ENCODE measurements around the gene TIGD3. TPM values are rescaled to one million over a fixed set of nuclear protein-coding genes. Genes with fewer than 3 reads are reported as not detected.

TIGD3 gene
- total and polyA plus RNA-seq, 2 of the 13 experiments (the other 11 are each of a cell fraction or from before 2014, with no cell fraction given), result 0.49 to 4.9 TPM

- TF ChIP-seq MTA1 (CRISPR knock-in tag; IDR thresholded peaks at IDR 0.05; ENCODE audit: borderline replicate concordance), result peak; percentile 96
- TF ChIP-seq ZNF513 (CRISPR knock-in tag; conservative IDR thresholded peaks at IDR 0.05), result no peak
- peak; percentile 99 for TF ChIP-seq TBX2 (CRISPR knock-in tag; IDR thresholded peaks at IDR 0.05; ENCODE audit: borderline replicate concordance)
- TF ChIP-seq ZNF543 (CRISPR knock-in tag; IDR thresholded peaks at IDR 0.05), result peak; percentile 89
- TF ChIP-seq ZNF512 (CRISPR knock-in tag; IDR thresholded peaks at IDR 0.05), result no peak
- TF ChIP-seq CENPX (CRISPR knock-in tag; IDR thresholded peaks at IDR 0.05), result no peak
- no peak for TF ChIP-seq ZNF251 (CRISPR knock-in tag; IDR thresholded peaks at IDR 0.05)
- peak; percentile 78 for TF ChIP-seq U2AF1 (optimal IDR thresholded peaks at IDR 0.05; ENCODE audit: low read depth, low read length)
- TF ChIP-seq ZC3H4 (CRISPR knock-in tag; IDR thresholded peaks at IDR 0.05; ENCODE audit: borderline replicate concordance), result peak; percentile 80
- 0 out of 2 replicates have a peak, but pooled peaks have one; percentile 79 for TF ChIP-seq NFATC3 (CRISPR knock-in tag; IDR thresholded peaks at IDR 0.05)
- peak; percentile 65 for TF ChIP-seq AGO1 (IDR thresholded peaks at IDR 0.05; ENCODE audit: low read depth, low read length, poor library complexity, severe bottlenecking)
- peak; percentile 93 for TF ChIP-seq MYPOP (CRISPR knock-in tag; IDR thresholded peaks at IDR 0.05)
- peak; percentile 81 for TF ChIP-seq POLR2G (IDR thresholded peaks at IDR 0.05; ENCODE audit: low read depth, low read length)
- no peak; the same call in 1 of the 2 replicates for TF ChIP-seq ZNF570 (CRISPR knock-in tag; IDR thresholded peaks at IDR 0.05; ENCODE audit: borderline replicate concordance)
- no peak for TF ChIP-seq SSRP1 (CRISPR knock-in tag; IDR thresholded peaks at IDR 0.05)
- TF ChIP-seq FIP1L1 (IDR thresholded peaks at IDR 0.05; ENCODE audit: borderline replicate concordance, insufficient read depth, low read depth, low read length), result no peak
- TF ChIP-seq MED8 (CRISPR knock-in tag; IDR thresholded peaks at IDR 0.05; ENCODE audit: insufficient replicate concordance), result peak; percentile 91
- peak; percentile 81 for TF ChIP-seq SPEN (CRISPR knock-in tag; IDR thresholded peaks at IDR 0.05; ENCODE audit: low read depth)
- TF ChIP-seq NFKBIZ (CRISPR knock-in tag; IDR thresholded peaks at IDR 0.05), result peak; percentile 91; the same call in 1 of the 2 replicates
- TF ChIP-seq ZNF10 (CRISPR knock-in tag; IDR thresholded peaks at IDR 0.05; ENCODE audit: borderline replicate concordance, low read depth), result no peak
- TF ChIP-seq ZNF557 (CRISPR knock-in tag; IDR thresholded peaks at IDR 0.05), result no peak
- TF ChIP-seq ZNF562 (CRISPR knock-in tag; IDR thresholded peaks at IDR 0.05; ENCODE audit: borderline replicate concordance), result no peak
- no peak for TF ChIP-seq GMEB2 (CRISPR knock-in tag; IDR thresholded peaks at IDR 0.05; ENCODE audit: low read depth)
- peak; percentile 80 for TF ChIP-seq ZNF335 (CRISPR knock-in tag; IDR thresholded peaks at IDR 0.05)
Measured at GRCh38 chr11:65382033-65382803, 27.7 kb downstream of the TIGD3 start, which contains the start of gene SLC25A45 (continued).
